Stimulated activated naive CD8-positive, alpha-beta T cell treated with anti-CD3 and anti-CD28 coated beads, Interleukin-15, Interleukin-2, amounts not matched to agents 100 ng/mL and 50 ng/mL, for 24 hours (primary cell): ENCODE results near the gene SLC29A3.
A peak's percentile ranks its signal among the peaks of the same experiment; 100 is the strongest.

Experiments used
- H3K27ac Mint-ChIP-seq: one replicate; pipeline ENCODE4 v1.8.0; 2021; ENCODE audit warnings: mild to moderate bottlenecking, mixed read lengths
- H3K27me3 Mint-ChIP-seq: one replicate; pipeline ENCODE4 v1.8.0; 2021; ENCODE audit warnings: mixed read lengths
- H3K36me3 Mint-ChIP-seq: one replicate; pipeline ENCODE4 v1.8.0; 2021; ENCODE audit warnings: low read depth, mixed read lengths
- H3K4me1 Mint-ChIP-seq: one replicate; pipeline ENCODE4 v1.8.0; 2021; ENCODE audit warnings: low read depth, mixed read lengths
- H3K4me3 Mint-ChIP-seq: one replicate; pipeline ENCODE4 v1.8.0; 2021; ENCODE audit warnings: mild to moderate bottlenecking, mixed read lengths
- H3K9me3 Mint-ChIP-seq: one replicate; pipeline ENCODE4 v1.8.0; 2021; ENCODE audit warnings: mixed read lengths

Gene SLC29A3

DNA sequence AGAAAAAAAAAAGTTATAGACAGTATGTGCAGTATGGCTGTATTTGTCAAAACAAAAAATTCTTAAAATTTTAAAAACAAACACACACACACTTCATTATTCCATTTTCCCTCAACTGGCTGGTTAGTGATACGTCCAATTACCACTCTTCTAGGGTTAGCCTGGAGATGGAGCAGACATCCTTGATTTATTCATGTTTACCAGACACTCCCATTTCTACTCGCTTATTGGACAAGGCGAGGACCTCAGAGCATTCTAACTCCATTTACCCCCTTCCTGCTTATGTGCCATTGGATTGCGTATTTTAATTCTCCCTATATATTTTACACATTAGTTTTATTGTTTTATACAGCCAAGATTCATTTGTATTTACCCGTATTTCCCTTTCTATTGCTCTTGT is 69.1 kb downstream of the SLC29A3 start:
- H3K27ac Mint-ChIP-seq = no peak overlapping the region
- no peaks in the 10 kb centered on the region for H3K9me3 Mint-ChIP-seq
- no peak overlapping the region for H3K4me3 Mint-ChIP-seq
- H3K27me3 Mint-ChIP-seq = peaks cover 17% of the 10 kb centered on the region
- no peaks in the 10 kb centered on the region for H3K4me1 Mint-ChIP-seq
- H3K36me3 Mint-ChIP-seq = no peaks in the 10 kb centered on the region

- no peak overlapping the region for H3K4me3 Mint-ChIP-seq
- H3K4me1 Mint-ChIP-seq = no peaks in the 10 kb centered on the region
- peaks cover 20% of the 10 kb centered on the region for H3K27me3 Mint-ChIP-seq
- no peaks in the 10 kb centered on the region for H3K36me3 Mint-ChIP-seq
- H3K9me3 Mint-ChIP-seq = no peaks in the 10 kb centered on the region
- H3K27ac Mint-ChIP-seq = no peak overlapping the region
Measured at GRCh38 chr10:71388583-71389310, 69.7 kb downstream of the SLC29A3 start.

DNA sequence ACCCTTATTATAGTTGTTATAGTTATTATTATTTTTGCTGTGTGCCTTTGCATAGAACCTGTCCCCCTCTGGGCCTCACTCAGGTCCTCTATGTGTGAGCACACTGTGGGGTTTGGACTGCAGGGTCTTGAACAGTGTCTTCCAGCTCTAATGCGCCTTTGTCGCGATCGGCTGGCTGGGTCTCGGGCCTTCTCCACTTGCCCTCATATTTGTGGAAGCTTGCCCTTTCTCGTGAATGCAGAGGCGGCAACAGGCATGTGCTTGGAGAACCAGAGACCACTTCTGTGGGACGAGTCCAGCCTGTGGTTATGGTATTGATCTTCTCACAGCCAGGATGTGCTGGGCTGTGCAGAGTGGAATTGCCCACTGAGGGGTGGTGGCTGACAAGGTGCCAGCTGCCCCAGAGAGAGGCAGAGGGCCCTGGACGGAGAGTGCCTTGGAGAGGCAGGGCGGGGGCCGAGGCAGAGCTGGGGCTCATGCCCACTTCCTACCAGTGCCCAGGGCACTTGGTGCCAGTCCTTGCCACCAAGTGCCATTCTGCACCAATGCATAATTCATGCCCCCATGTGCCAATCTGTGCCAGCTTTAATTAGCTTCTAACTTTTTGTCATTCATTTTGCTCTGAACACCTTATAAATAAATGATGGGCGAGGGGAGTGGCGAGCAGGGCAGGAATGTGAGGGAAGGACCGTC is 70.9 kb downstream of the SLC29A3 start:
- H3K4me3 Mint-ChIP-seq = no peak overlapping the region
- no peaks in the 10 kb centered on the region for H3K9me3 Mint-ChIP-seq
- no peaks in the 10 kb centered on the region for H3K4me1 Mint-ChIP-seq
- H3K27ac Mint-ChIP-seq = no peak overlapping the region
- peaks cover 27% of the 10 kb centered on the region for H3K27me3 Mint-ChIP-seq
- no peaks in the 10 kb centered on the region for H3K36me3 Mint-ChIP-seq

GRCh38 chr10:71390461-71390835 is 71.4 kb downstream of the SLC29A3 start:
- H3K4me3 Mint-ChIP-seq = no peak overlapping the region
- H3K4me1 Mint-ChIP-seq = no peaks in the 10 kb centered on the region
- no peak overlapping the region for H3K27ac Mint-ChIP-seq
- H3K36me3 Mint-ChIP-seq = no peaks in the 10 kb centered on the region
- H3K9me3 Mint-ChIP-seq = no peaks in the 10 kb centered on the region
- peaks cover 31% of the 10 kb centered on the region for H3K27me3 Mint-ChIP-seq

- Mint-ChIP-seq H3K36me3 (no peaks in the 10 kb centered on the region), H3K9me3 (no peaks in the 10 kb centered on the region), H3K27me3 (peaks cover 37% of the 10 kb centered on the region), H3K4me3 (no peak overlapping the region), H3K4me1 (no peaks in the 10 kb centered on the region), H3K27ac (no peak overlapping the region)
Measured at GRCh38 chr10:71390921-71391690, 72.0 kb downstream of the SLC29A3 start.

GRCh38 chr10:71391701-71392100 is 72.6 kb downstream of the SLC29A3 start:
- Mint-ChIP-seq H3K4me3 (no peak overlapping the region), H3K9me3 (no peaks in the 10 kb centered on the region), H3K27ac (no peak overlapping the region), H3K4me1 (no peaks in the 10 kb centered on the region), H3K27me3 (peaks cover 38% of the 10 kb centered on the region), H3K36me3 (no peaks in the 10 kb centered on the region)

- no peaks in the 10 kb centered on the region for H3K4me1 Mint-ChIP-seq
- no peaks in the 10 kb centered on the region for H3K36me3 Mint-ChIP-seq
- H3K4me3 Mint-ChIP-seq = no peak overlapping the region
- peaks cover 38% of the 10 kb centered on the region for H3K27me3 Mint-ChIP-seq
- no peak overlapping the region for H3K27ac Mint-ChIP-seq
- no peaks in the 10 kb centered on the region for H3K9me3 Mint-ChIP-seq
Measured at GRCh38 chr10:71392292-71392691, 73.2 kb downstream of the SLC29A3 start.

- H3K36me3 Mint-ChIP-seq = no peaks in the 10 kb centered on the region
- no peaks in the 10 kb centered on the region for H3K9me3 Mint-ChIP-seq
- H3K4me3 Mint-ChIP-seq = no peak overlapping the region
- H3K27ac Mint-ChIP-seq = no peak overlapping the region
- peaks cover 46% of the 10 kb centered on the region for H3K27me3 Mint-ChIP-seq
- H3K4me1 Mint-ChIP-seq = peaks cover 6% of the 10 kb centered on the region
Measured at GRCh38 chr10:71392791-71393781, 74.0 kb downstream of the SLC29A3 start.

GRCh38 chr10:71393841-71394475 is 74.9 kb downstream of the SLC29A3 start:
- no peak overlapping the region for H3K27ac Mint-ChIP-seq
- peaks cover 50% of the 10 kb centered on the region for H3K27me3 Mint-ChIP-seq
- no peaks in the 10 kb centered on the region for H3K36me3 Mint-ChIP-seq
- H3K4me1 Mint-ChIP-seq = peaks cover 10% of the 10 kb centered on the region
- no peak overlapping the region for H3K4me3 Mint-ChIP-seq
- H3K9me3 Mint-ChIP-seq = no peaks in the 10 kb centered on the region

DNA sequence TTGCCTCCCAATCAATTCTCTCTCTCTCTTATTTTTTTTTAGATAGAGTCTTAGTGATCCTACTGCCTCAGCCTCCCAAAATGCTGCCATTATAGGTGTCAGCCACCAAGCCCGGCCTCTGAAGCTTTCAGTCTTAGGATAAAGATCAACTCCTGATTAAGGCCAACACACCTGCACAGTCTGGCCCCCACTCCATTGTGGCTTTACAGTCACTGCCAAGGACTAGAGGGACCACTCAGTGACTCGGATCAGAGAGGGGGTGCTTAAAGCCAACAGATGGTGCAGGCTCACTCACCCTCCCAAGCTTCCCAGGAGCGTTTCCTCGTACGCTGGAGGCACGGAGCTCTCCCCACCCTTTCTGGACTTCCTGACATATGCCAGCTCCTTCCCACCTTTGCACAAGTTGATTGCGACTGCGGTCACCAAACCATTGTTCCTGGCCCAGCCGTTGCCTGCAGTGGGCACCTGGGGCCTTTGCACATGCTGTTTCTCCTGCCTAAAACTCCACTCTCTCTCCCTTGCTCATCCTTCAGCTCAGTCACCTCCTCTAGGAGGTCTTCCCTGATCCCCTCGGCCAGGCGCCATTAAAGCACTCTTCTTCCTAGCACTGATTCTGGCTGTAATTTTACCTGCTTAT is 76.0 kb downstream of the SLC29A3 start:
- H3K36me3 Mint-ChIP-seq = no peaks in the 10 kb centered on the region
- H3K27me3 Mint-ChIP-seq = peaks cover 61% of the 10 kb centered on the region
- H3K9me3 Mint-ChIP-seq = no peaks in the 10 kb centered on the region
- peaks cover 10% of the 10 kb centered on the region for H3K4me1 Mint-ChIP-seq
- no peak overlapping the region for H3K27ac Mint-ChIP-seq
- no peak overlapping the region for H3K4me3 Mint-ChIP-seq

DNA sequence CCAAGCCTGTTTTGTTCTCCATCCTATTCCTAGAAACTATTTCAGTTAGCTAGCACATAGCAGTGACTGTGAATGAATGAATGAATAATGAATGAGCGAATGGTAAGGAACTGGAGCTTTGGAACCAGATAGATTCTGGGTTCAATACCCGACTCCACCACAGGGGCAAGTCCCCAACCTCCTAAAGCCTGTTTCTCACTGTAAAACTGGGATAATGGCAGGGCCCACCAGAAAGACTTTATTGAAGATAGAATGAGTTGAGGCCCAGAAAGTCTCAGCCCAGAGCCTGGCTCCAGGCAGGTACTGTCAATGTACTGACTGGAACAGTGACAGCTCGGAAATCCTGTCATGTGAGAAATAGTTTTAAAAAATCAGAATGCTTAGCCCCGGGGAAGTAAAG is 76.6 kb downstream of the SLC29A3 start:
- Mint-ChIP-seq H3K4me1 (peaks cover 10% of the 10 kb centered on the region), H3K27me3 (peaks cover 65% of the 10 kb centered on the region), H3K27ac (no peak overlapping the region), H3K4me3 (no peak overlapping the region), H3K36me3 (no peaks in the 10 kb centered on the region), H3K9me3 (no peaks in the 10 kb centered on the region)

- H3K27ac Mint-ChIP-seq = no peak overlapping the region
- peaks cover 63% of the 10 kb centered on the region for H3K27me3 Mint-ChIP-seq
- H3K4me1 Mint-ChIP-seq = peaks cover 10% of the 10 kb centered on the region
- H3K4me3 Mint-ChIP-seq = peak overlapping the region; percentile 53
- H3K36me3 Mint-ChIP-seq = no peaks in the 10 kb centered on the region
- no peaks in the 10 kb centered on the region for H3K9me3 Mint-ChIP-seq
Measured at GRCh38 chr10:71396084-71396710, 77.1 kb downstream of the SLC29A3 start.

- Mint-ChIP-seq H3K36me3 (no peaks in the 10 kb centered on the region), H3K4me1 (peaks cover 10% of the 10 kb centered on the region), H3K9me3 (no peaks in the 10 kb centered on the region), H3K27me3 (peaks cover 57% of the 10 kb centered on the region), H3K27ac (no peak within 1 kb of the TSS), H3K4me3 (peak within 1 kb of the TSS; percentile 53)
Measured at GRCh38 chr10:71396711-71397295, 77.7 kb downstream of the SLC29A3 start, which contains the start of gene CDH23. Gene CDH23 (plus strand): TSS chr10:71396920. CDS start chr10:71439832, 42,912 bp downstream.
